Skeletal muscle cell (primary cell): Measurements from ENCODE around the gene MANEAL.

Source experiments
- DNase-seq: peaks from one replicate; pipeline ENCODE4 v3.0.0-alpha.2; 2010; ENCODE audit warnings: low read depth
- H3K4me3 ChIP-seq: 2 replicates; pipeline ENCODE4 v1.5.1; 2011; ENCODE audit warnings: low read depth, mild to moderate bottlenecking, control low read depth, low read length, moderate library complexity

MANEAL gene

DNA sequence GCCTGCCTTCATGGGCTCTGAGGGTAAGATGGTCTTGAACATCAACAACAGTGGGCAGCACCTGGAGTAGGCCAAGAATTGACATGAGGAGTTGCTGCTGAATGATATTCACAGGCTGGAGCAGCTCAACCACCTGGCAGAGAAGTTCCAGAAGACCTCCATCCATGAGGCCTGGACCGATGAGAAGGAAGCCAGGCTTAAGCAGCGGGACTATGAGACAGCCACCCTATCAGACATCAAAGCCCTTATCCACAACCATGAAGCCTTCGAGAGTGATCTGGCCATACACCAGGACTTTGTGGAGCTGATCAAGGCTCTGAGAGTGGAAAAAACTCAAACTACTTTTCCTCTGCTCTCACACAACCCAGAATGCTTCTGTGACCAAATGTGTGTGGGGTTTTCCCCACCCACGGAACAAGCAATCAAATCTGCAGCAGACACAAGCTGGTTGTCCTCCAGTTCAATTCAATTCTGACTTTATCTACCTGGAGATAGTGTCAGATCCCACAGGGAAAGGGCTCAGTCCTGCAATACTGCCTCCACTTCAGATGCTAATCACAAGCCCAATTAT lies 16.6 kb upstream of the MANEAL start:
- no peak for DNase-seq
- H3K4me3 ChIP-seq: no peak overlapping the region

DNA sequence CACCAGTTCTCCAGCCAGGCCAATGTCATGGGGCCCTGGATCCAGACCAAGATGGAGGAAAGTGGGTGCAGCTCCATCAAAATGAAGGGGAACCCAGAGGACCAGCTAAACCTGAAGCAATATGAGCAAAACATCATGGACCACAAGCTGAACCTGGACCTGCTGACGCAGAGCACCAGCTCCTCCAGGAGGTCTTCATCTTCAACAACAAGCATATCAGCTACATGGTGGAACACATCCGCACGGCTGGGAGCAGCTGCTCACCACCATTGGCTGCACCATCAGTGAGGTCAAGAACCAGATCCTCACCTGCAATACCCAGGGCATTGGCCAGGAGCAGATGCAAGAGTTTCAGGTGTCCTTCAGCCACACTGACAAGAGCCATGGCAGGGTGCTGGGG lies 15.0 kb upstream of the MANEAL start:
- DNase-seq: no peak
- H3K4me3 ChIP-seq: no peak overlapping the region

DNA sequence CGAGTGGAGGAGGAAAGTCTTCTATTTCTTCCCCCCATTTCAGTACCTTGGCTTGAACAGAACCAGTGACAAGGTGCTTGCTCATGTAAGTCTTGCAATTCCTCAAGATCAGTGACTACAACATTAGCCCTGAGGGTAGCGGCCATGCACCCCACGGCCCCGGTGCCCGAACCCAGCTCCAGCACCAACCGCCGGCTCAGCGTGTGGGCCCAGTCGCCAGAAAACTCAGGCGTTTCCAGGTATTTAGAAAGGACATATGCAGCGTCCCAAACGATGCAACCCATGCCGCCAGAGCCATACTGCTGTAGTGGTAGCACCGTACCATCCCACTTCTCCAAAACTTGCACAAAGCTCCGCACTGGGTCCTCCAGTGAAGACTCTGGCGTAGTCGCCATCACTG lies 11.2 kb upstream of the MANEAL start:
- DNase-seq: no peak
- H3K4me3 ChIP-seq: no peak overlapping the region

DNA sequence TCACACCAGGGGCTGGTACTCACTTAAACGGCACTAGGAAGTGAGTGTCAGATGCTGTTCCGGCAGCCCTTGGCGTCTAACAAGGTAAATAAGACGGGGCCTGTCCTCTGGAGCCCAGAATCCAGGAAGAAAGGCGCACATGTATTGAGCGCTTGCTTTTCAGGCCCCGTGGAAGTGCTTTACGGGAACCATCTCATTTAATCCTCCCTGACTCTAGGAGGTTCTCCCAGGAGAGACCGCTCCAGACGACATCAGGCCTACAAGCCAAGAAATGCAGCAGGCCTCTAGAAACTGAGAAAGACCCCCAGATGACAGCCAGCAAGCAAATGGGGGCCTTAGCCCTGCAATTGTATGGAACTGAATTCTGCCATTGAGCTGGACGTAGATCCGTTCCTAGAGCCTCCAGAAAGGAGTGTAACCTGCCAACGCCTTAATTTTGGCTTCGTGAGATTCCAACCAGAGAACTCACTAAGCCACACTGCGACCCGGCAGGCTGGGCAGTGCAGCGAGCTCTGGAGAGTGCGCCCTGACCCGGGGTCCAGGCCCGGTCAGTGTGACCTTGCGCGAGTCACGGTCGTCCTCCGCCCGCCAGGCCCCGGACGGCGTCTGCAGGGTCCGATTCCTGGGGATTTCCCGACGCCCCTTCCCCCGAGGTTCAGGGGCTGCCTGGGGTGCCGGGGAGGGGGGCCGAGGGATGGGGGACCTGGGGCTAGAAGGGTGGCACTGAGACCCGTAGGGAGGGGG lies 532 bp upstream of the MANEAL start:
- DNase-seq: no peak
- H3K4me3 ChIP-seq: no peak overlapping the region

DNA sequence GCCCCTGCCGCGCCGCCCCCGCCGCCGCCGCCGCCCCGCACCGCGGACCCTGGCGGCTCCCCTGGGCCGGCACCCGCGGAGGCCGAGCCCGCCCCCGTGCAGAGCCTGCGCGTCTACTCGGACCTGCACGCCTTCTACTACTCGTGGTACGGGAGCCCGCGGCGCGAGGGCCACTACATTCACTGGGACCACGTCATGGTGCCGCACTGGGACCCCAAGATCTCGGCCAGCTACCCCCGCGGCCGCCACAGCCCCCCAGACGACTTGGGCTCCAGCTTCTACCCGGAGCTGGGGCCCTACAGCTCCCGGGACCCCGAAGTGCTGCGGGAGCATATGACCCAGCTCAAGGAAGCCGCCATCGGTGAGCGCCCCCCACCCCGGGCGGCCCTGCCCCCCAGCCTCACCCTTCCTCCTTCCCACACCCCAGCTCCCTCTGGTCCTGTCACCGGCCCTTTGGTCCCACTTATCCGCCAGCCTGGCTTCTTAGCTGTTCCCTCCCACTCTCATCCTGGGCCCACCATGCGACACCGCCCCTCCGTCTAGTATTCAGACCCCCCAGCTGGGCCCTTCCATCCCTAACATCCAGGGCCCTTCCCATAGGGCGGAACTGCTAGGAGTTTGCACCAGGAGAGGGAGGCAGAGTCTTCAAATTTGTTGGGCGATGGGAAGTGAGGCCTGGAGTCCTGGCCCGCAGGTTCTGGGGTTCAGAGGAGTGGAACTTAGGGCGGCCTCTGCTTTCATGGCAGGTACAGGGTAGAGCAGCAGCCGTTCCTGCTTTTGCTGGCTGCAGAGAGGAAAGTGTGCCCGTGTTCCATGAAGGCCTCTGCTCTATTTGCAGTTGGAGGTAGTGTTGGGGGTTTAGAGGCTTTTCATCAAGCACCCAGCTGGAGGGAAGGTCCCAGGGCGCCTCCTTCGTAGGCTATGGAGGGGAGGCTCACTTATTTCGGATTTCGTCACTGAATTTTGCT lies 1.0 kb downstream of the MANEAL start:
- DNase-seq: no peak

DNA sequence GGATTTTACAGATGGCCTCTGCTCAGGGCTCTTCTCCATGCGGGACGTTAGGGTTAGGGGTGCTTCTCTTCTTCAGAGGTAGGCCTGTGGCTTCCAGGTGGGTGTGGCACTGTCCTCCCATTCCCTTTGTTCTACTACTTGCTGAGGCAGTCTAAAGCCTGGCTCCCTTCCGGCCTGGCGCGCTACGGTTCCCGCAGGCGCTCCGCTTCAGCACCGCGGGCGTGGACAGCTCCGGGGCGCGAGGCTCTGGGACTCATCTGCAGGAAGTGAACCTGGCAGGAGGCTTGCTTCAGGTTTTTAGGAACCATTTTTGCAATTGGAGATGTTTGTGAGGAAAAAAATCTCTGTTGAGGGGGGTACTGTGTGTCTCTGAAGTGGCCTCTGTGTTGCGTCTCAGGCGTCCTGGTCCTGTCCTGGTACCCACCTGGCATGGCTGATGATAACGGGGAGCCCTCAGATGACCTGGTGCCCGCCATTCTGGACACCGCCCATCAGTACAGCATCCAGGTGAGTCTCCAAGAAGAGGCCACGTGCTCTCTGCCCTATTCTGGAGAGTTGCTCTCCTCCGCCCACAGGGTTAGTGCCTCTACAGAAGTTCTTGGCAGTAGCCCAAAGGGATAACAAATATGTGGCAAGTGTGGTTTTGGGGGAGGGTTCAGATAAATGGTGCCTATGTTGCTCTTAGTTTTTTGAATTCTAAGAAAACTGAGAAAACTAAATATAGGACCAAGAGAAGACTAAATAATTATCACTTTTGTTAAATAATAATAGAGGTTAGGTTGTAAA lies 1.9 kb downstream of the MANEAL start:
- no peak for DNase-seq
- no peak overlapping the region for H3K4me3 ChIP-seq

More for the DNA sequence above, 1.0 kb downstream of the MANEAL start:
- peak overlapping the region; percentile 52 for H3K4me3 ChIP-seq

DNA sequence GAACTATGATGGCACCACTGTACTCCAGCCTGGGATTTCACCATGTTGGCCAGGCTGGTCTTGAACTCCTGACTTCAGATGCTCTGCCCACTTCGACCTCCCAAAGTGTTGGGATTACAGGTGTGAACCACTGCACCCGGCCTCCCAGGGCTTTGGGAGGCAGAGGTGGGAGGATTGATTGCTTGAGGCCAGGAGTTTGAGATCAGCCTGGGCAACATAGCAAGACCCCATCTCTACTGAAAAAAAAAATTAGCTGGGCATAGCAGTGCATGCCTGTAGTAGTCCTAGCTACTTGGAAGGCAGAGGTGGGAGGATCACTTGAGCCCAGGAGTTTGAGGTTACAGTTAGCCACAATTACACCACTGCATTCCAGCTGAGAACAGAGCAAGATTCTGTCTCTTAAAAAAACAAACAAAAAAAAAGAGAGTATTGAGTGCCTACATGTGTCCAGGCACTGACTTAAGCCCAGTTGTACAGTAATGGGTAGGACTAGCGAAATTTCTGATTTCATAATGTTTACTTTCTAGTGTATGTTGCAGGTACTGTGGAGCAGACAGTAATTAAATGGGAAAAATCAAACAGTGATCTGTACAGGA lies 4.2 kb downstream of the MANEAL start:
- H3K4me3 ChIP-seq: no peak overlapping the region
- DNase-seq: no peak

DNA sequence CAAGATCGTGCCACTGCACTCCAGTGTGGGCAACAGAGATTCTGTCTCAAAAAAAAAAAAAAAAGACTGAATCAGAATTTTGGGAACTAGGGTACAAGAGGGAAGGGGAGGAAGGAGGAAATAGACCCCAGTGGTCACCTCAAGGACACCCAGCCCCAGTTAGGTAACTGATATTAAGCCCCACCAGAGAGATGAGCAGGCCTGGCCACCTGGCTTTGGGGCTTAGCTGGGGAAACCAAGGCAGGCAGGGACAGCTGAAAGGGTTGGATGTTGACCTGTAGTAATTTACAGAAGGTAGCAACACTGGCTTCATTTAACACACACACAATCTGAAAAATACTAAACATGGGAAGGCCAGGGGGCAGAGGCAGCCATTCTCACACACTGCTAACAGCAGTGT lies 8.8 kb downstream of the MANEAL start:
- no peak overlapping the region for H3K4me3 ChIP-seq
- DNase-seq: no peak

DNA sequence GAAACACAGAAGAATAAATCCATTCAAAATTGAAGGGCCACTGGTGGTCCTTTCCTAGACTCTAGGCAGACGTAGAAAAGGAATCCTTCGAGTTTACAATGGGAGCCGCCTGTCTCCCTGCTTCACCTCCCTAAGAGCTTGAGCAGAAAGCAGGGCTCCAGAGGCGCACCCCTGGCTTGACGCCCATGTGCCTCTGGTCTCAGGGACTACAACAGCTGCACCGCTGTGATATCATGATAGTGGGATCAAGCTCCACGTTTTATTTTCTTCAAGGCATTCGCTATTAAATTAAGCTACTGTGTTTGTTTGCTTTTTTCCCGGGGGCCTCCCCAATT lies 13.5 kb downstream of the MANEAL start:
- H3K4me3 ChIP-seq: peak overlapping the region; percentile 93
- no peak for DNase-seq

DNA sequence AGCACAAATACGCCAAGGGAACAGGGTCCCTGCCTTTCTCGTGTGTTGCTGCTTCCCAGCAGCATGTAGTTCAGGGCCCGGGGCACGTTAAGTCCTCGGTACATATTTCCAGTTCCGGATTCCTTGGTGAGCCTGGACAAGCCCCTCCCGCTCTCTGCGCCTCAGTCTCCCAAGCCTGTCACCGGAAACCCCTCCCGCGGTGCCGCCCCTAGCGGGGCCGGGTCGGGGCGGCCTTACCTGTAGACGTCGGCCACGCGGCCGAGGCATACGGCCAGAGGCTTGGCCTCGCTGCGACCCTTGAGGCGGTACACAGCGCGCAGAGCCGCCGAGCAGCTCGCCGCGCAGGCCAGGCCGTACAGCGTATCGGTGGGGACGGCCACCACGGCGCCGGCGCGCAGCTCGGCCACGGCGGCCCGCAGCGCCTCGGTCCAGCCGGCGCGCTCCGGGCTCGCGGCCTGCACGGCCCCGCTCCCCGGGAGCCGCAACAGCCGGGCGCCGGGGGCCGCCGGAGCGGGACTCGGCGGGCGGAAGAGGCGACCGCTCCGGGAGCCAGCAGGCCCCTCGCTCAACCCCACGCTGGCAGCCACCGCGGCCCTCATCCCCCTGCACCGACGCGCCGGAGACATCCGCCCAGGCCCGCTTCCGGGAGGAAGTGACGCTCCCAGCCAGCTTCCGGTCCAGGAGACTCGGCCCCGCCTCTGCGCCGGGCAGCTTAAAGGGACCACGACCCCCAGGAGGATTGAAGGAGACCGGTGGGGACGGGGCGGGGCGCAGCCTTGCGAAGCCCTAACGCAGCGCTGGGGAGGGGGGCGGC lies 14.1 kb downstream of the MANEAL start, which contains the start of the genes C1orf122 and YRDC:
Gene C1orf122 (plus strand): TSS at position 236 of the 814 bp plus-strand sequence. CDS start 615 bp downstream, outside the sequence.
Gene YRDC (minus strand): TSS at position 654 of the 814 bp plus-strand sequence. CDS start 28 bp downstream, at position 626.
- peak within 1 kb of the TSS; percentile 93 for H3K4me3 ChIP-seq
- peak; percentile 70 for DNase-seq

DNA sequence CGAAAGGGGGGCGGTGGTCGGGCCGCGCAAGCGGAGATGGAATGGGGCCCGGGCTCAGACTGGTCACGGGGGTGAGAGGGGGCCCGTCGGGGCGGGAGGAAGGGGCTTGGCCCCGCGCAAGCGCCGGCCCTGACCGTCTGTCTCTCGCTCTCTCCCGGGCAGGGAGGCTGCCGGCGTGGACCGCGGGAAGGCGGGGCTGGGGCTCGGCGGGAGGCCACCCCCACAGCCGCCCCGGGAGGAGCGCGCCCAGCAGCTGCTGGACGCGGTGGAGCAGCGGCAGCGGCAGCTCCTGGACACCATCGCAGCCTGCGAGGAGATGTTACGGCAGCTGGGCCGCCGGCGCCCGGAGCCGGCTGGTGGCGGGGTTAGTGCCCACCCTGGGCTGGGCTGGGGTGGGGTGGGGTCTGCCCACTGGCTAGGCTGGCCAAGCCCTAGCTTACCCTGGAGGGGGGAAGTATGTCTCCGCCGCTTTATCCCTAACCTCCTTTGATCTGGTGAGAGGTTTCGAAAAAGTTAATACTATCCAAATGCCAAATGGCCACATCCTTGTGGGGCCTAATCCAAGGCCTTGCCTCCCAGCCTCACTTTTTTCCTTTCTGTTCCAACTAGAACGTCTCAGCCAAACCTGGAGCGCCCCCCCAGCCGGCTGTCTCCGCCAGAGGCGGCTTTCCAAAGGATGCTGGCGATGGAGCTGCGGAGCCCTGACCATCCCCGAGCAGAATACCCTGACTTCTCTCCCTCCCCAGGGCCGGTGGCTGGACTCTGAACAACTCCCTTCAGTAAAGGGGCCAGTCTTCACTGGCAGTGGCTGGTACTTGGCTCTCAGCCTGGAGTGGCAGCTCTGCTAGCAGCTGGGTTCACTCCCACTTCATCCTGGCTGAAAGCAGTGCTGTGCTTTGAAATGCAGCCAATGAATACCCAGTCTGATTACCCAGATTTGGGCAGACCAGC lies 15.0 kb downstream of the MANEAL start:
- H3K4me3 ChIP-seq: peak overlapping the region; percentile 93
- DNase-seq: peak; percentile 57

DNA sequence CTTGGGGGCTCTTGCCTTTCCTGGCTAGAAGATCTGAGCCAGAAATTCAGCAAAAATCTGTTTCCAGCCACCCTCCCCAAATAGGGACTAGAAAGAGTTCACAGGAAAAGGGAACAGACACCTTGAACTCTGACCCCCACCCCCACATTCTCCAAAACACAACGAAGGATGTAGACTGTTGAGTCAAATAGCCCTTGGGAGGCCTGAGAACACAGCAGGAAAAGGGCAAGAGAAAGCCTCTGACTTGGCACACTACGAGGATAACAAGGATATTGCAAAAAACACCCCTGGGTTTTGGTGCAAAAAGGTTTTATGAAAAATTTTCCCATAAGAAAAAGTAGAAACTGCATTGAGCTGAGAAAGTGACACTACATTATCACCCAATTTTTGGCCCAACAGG lies 16.3 kb downstream of the MANEAL start:
- DNase-seq: peak; percentile 56
- H3K4me3 ChIP-seq: no peak overlapping the region

DNA sequence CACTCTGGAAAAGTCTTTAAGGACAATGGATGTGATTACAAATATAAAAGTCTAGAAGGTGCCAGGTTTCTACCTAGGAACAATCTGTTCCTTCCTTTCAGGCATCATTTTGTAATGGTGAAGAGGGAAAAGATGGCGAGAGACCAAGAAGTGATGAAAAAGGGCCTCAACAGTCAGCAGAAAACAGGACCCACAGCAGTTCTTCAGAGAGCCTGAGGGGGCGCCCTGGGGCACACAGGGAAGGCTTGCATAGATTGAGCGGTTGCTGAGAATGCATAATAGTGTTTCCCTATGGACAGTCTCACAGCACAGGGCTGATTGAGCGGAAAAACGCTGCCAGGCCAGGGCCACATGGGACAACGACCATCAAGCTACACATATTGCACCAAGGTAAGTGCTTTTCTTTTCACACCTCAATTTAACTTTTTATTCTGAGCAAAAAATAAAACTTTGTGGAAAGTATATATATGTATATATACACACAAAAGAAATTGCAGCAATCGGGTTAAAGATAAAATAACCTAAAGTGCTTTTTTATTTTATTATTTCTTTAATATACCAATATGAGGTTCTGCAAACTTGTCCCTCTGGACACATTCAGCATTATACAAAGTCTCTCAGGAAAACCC lies 17.5 kb downstream of the MANEAL start:
- no peak overlapping the region for H3K4me3 ChIP-seq
- peak; percentile 65 for DNase-seq

DNA sequence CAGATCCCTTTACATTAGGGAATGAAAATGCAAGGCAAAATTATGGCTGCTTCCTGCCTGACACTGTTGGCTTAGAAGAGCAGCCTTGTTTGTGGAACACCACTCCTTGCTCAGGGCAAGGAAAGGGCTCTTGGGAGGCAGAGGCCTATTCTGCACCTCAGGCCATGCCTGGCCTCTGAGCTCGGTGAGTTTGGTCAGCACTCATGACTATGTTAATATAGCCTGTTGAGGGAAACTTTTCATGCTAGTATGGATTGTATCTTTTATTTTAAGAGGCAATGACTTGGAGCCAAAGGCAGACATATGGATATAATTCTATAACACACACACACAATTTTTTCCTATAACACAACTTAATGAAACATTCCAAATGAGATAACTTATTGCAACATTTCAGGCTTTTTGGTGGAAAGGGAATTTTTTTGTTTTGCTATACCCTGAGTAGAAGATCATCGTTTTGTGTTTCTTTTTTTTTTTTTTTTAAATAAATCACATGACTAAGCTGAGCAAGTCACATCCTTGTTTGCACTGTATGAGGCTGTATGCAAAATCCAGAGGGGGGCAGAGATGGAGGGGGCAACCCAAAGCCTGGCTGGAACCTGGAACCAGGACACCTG lies 20.0 kb downstream of the MANEAL start:
- DNase-seq: no peak
- H3K4me3 ChIP-seq: no peak overlapping the region

DNA sequence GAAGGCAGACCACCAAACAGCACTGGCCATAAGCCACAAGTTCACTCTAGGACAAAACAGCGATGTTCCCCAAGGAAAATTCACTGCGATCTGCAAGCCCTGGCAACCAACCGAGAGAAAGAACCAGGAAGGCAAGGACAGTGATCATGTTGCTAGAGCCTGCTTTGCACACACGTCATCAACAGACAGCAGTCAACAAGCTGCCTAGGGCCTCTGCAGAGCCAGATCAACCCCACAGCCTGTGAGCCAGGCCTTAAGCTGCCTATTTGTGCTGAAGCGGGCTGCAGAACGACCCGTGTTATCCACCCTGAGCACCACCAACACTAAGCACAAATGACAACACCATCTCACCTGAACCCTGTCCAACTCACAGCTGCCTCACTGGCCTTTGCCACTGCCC lies 20.6 kb downstream of the MANEAL start:
- H3K4me3 ChIP-seq: no peak overlapping the region
- DNase-seq: no peak

DNA sequence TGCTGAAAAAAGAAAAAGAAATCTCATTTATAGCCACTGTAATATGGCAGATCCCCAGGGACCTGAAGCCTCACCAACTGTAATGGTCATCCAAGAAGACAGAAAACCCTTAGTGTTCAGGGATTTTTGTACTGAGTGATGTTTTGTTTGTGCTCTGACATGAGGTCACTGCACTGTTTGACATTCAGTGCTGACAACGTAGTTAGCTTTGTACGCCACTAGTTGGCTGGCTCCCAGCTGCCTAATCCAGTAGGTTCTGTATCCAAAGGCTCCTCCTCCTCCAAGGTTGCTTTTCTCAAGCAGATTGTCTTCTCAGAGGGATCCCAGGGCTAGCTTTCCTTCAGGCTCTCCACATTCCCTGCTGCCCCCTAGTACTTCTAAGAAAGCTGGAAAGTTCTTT lies 23.8 kb downstream of the MANEAL start:
- no peak overlapping the region for H3K4me3 ChIP-seq
- DNase-seq: no peak
